K562 (cell line): Measurements from ENCODE around the gene CREB3L2. TPM values are rescaled to one million over a fixed set of nuclear protein-coding genes. Genes with fewer than 3 reads are reported as not detected.

Experiments used
- ATAC-seq: fragments of 200-7000 bp; cut with Tn5 transposase; 3 replicates; pipeline ENCODE4 v1.9.1; 2020; ENCODE audit warnings: moderate library complexity
- BruUV-seq: library from RNA; stranded (reverse); fragments of 400-500 nt; replicated peaks from 2 replicates; lab custom pipeline; 2021; lab: Mats Ljungman, UMichigan
- CTCF ChIA-PET: fragments of 300-600 bp; formaldehyde crosslinking; extraction: SDS; loops from one replicate; lab custom pipeline; 2021; ENCODE audit warnings: low intra/inter-chr PET ratio; lab: Yijun Ruan, JAX
- POLR2A ChIA-PET: fragments of 300-600, 350-650 bp; sonication (Branson Sonifier 250); formaldehyde crosslinking; extraction: SDS; loops from one replicate; lab custom pipeline; 2021; ENCODE audit warnings: antibody characterized with exemption, inconsistent platforms; lab: Yijun Ruan, JAX
- DNase-seq, 4 experiments: peaks; one replicate each; pipeline versions ENCODE4 v3.0.0 to v3.0.0-alpha.2; 2011 to 2018; ENCODE audit warnings: low spot score in 3 of 4, mixed read lengths in 3 of 4; ENCODE audit errors: extremely low read depth in 1 of 4
- FAIRE-seq: peaks from 2 replicates; lab custom pipeline; 2011; peaks lifted over from hg19 to GRCh38; lab: Jason Lieb, UNC
- H2AFZ ChIP-seq: 2 replicates; pipeline ENCODE4 v1.6.0; 2011; ENCODE audit warnings: low read depth, low read length, control low read depth, inconsistent platforms
- H3K27ac ChIP-seq: fragments of 200-600 bp; 3 replicates; pipeline ENCODE4 v1.8.0; 2011; ENCODE audit warnings: low read depth, mild to moderate bottlenecking, control low read depth, inconsistent platforms, low read length, moderate library complexity, mixed read lengths; ENCODE audit errors: extremely low read depth
- H3K27me3 ChIP-seq, 2 experiments: fragments of 300-600 bp in 1 of 2; 2 replicates in 1 of 2; 3 replicates in 1 of 2; pipeline versions ENCODE4 v1.6.0 to v1.8.0; 2011; ENCODE audit warnings: inconsistent platforms in 2 of 2, low read length in 2 of 2, mild to moderate bottlenecking in 1 of 2, mixed read lengths in 1 of 2, moderate library complexity in 1 of 2; ENCODE audit not compliant: control insufficient read depth in 2 of 2, insufficient read depth in 2 of 2
- H3K36me3 ChIP-seq: fragments of 300-600 bp; 3 replicates; pipeline ENCODE4 v1.8.0; 2011; ENCODE audit warnings: mild to moderate bottlenecking, low read length, inconsistent platforms; ENCODE audit not compliant: control insufficient read depth, insufficient read depth
- H3K4me1 ChIP-seq, 2 experiments: fragments of 200-600 bp in 1 of 2; replicated peaks in 1 of 2; 2 replicates in 1 of 2; 3 replicates in 1 of 2; pipeline versions ENCODE4 v1.5.1 to v1.8.0; 2011; ENCODE audit warnings: inconsistent platforms in 2 of 2, low read length in 2 of 2, mild to moderate bottlenecking in 1 of 2, mixed read lengths in 1 of 2, moderate library complexity in 1 of 2; ENCODE audit not compliant: control insufficient read depth in 2 of 2, insufficient read depth in 2 of 2
- H3K4me2 ChIP-seq: 2 replicates; pipeline ENCODE4 v1.6.1; 2011; ENCODE audit warnings: low read length, control low read depth, inconsistent platforms, mixed read lengths; ENCODE audit not compliant: insufficient read depth
- H3K4me3 ChIP-seq: fragments of 200-600 bp; sonication (generic), shearing (Covaris generic); 2 replicates; pipeline ENCODE4 v1.5.1; 2016; ENCODE audit warnings: control low read depth, inconsistent platforms
- H3K79me2 ChIP-seq: fragments of 200-600 bp; 3 replicates; pipeline ENCODE4 v1.8.0; 2011; ENCODE audit warnings: low read length, inconsistent platforms; ENCODE audit not compliant: control insufficient read depth, insufficient read depth
- H3K9ac ChIP-seq, 2 experiments: 2 replicates each; pipeline versions ENCODE4 v1.6.0 to v1.6.1; 2011; ENCODE audit warnings: low read depth in 2 of 2, low read length in 2 of 2, control low read depth in 1 of 2, inconsistent platforms in 1 of 2, mild to moderate bottlenecking in 1 of 2, mixed read lengths in 1 of 2; ENCODE audit not compliant: insufficient read depth in 1 of 2
- H3K9me1 ChIP-seq: one replicate; pipeline ENCODE4 v1.6.0; 2011; ENCODE audit warnings: inconsistent platforms, mild to moderate bottlenecking, low read length, moderate library complexity; ENCODE audit not compliant: control insufficient read depth, insufficient read depth
- H3K9me3 ChIP-seq: replicated peaks from 2 replicates; pipeline ENCODE4 v1.5.1; 2011; ENCODE audit warnings: low read depth, low read length, inconsistent platforms; ENCODE audit not compliant: control insufficient read depth, insufficient read depth
- H4K20me1 ChIP-seq: replicated peaks from 2 replicates; pipeline ENCODE4 v1.6.1; 2011; ENCODE audit warnings: low read length, inconsistent platforms, mixed read lengths; ENCODE audit not compliant: control insufficient read depth, insufficient read depth
- ARID1B ChIP-seq: fragments of 450-650 bp; IDR thresholded peaks from 2 replicates; pipeline ENCODE4 v1.6.1; 2016; ENCODE audit warnings: antibody characterized with exemption, mild to moderate bottlenecking, inconsistent platforms
- HDAC8 ChIP-seq: fragments of 450-650 bp; IDR thresholded peaks from 2 replicates; pipeline ENCODE4 v1.6.1; 2016; ENCODE audit warnings: mild to moderate bottlenecking, missing genetic modification characterization, moderate library complexity, missing compliant biosample characterization
- NCOA6 ChIP-seq: fragments of 450-650 bp; IDR thresholded peaks from 2 replicates; pipeline ENCODE4 v1.6.1; 2017; ENCODE audit warnings: mild to moderate bottlenecking
- PREB ChIP-seq: sonication (generic); formaldehyde crosslinking; IDR thresholded peaks from 2 replicates; pipeline ENCODE4 v1.8.1; 2023; ENCODE audit warnings: mild to moderate bottlenecking, missing genetic modification reagents
- PTTG1 ChIP-seq: fragments of 450-650 bp; IDR thresholded peaks from 2 replicates; pipeline ENCODE4 v1.6.1; 2016; ENCODE audit warnings: low read depth, mild to moderate bottlenecking, missing genetic modification characterization, missing compliant biosample characterization
- SLC30A9 ChIP-seq: fragments of 250-450 bp; sonication (Bioruptor Pico); IDR thresholded peaks from 2 replicates; pipeline ENCODE4 v1.8.0; 2022; ENCODE audit warnings: mild to moderate bottlenecking, moderate library complexity
- ZBTB1 ChIP-seq: sonication (generic); formaldehyde crosslinking; IDR thresholded peaks from 2 replicates; pipeline ENCODE4 v1.8.1; 2023; ENCODE audit warnings: missing genetic modification reagents, low read depth, mild to moderate bottlenecking, borderline replicate concordance
- ZBTB9 ChIP-seq: fragments of 450-650 bp; formaldehyde crosslinking; IDR thresholded peaks from 2 replicates; pipeline ENCODE4 v1.4.0; 2020; ENCODE audit warnings: mild to moderate bottlenecking, moderate library complexity
- ZNF212 ChIP-seq: fragments of 450-650 bp; formaldehyde crosslinking; IDR thresholded peaks from 2 replicates; pipeline ENCODE4 v1.4.0; 2020; ENCODE audit warnings: mild to moderate bottlenecking
- ZNF263 ChIP-seq: sonication (generic); formaldehyde crosslinking; IDR thresholded peaks from 2 replicates; pipeline ENCODE4 v1.8.0; 2022; ENCODE audit warnings: mild to moderate bottlenecking, missing genetic modification reagents, borderline replicate concordance
- ZNF75A ChIP-seq: fragments of 450-650 bp; formaldehyde crosslinking; IDR thresholded peaks from 2 replicates; pipeline ENCODE4 v1.4.0; 2020; ENCODE audit warnings: mild to moderate bottlenecking
- WGBS: fragments of 100-300 bp; shearing (Covaris generic); methylation state at CpG from one replicate; pipeline ENCODE4 v1.1.6; 2016; ENCODE audit warnings: low coverage, mixed read lengths; ENCODE audit not compliant: insufficient coverage; ENCODE audit errors: missing lambda C conversion rate; 5-methylcytosine and 5-hydroxymethylcytosine counted together
- in situ Hi-C: fragments of 300-500 bp; cut with MboI; formaldehyde crosslinking; loops from 4 replicates; pipeline ENCODE4 v1.15.0; 2018; ENCODE audit warnings: inconsistent platforms, mixed read lengths
- intact Hi-C: fragments of 100-400 bp; cut with micrococcal nuclease; formaldehyde crosslinking; loops from 2 replicates; pipeline ENCODE4 v1.14.2; 2022
- polyA plus RNA-seq, 8 experiments: library from polyadenylated mRNA; depleted of rRNA in 4 of 8; stranded (reverse) in 5 of 8; unstranded in 3 of 8; fragments of >200 nt; fragmentation: Nextera tagmentation in 2 of 8; fragmentation: Illumina TruSeq in 1 of 8; extraction: Ambion mirVana in 2 of 8; extraction: Trizol in 1 of 8; gene quantifications; 2 replicates each; pipeline versions ENCODE4 v1.2.1 to v1.2.3, GENCODE V29; 2011 to 2014; ENCODE audit warnings: inconsistent platforms in 1 of 8, missing spikeins in 1 of 8
- total RNA-seq, 7 experiments: library from RNA; depleted of rRNA in 6 of 7; stranded (reverse); fragments of >200 nt in 6 of 7; fragmentation: Illumina TruSeq in 2 of 7; extraction: Trizol in 2 of 7; gene quantifications; 2 replicates each; pipeline versions ENCODE4 v1.2.1 to v1.2.3, GENCODE V29; 2011 to 2021; ENCODE audit warnings: low replicate concordance in 1 of 7

The CREB3L2 gene
- total and polyA plus RNA-seq, 9 of the 15 experiments (the other 6 are each of a cell fraction or from before 2014, with no cell fraction given): 7.1 to 45.6 (median 15.8) TPM

- no peak for ATAC-seq
- no TSS peak for BruUV-seq
- H3K79me2 ChIP-seq: peaks cover 71% of the 10 kb centered on the region
- H3K36me3 ChIP-seq: peaks cover 3% of the 10 kb centered on the region
- no peak for DNase-seq
- intact Hi-C loops: no loop called here
- no peaks in the 10 kb centered on the region for H3K27me3 ChIP-seq
- no peak overlapping the region for H3K4me3 ChIP-seq
- H2AFZ ChIP-seq: no peak overlapping the region
- no peaks in the 10 kb centered on the region for H3K9me1 ChIP-seq
- FAIRE-seq: no peak
- H3K4me1 ChIP-seq: peaks cover 16 to 36% of the 10 kb centered on the region in 2 experiments
- POLR2A ChIA-PET: interaction anchor here (0.6 to 1.5 kb wide), 6 partner anchors 9 to 71 kb away, joined by 3 to 5 read pairs (median 3); no protein-coding TSS in a partner anchor
- TF ChIP-seq ZNF75A (CRISPR knock-in tag) (no peak), ZNF263 (no peak), ZBTB9 (no peak), PREB (CRISPR knock-in tag) (no peak), SLC30A9 (CRISPR knock-in tag) (no peak), NCOA6 (no peak), HDAC8 (tag) (no peak), PTTG1 (tag) (no peak), ZBTB1 (CRISPR knock-in tag) (no peak), ZNF212 (CRISPR knock-in tag) (no peak), ARID1B (no peak)
- TF ChIP-seq, all 486 proteins: peak for 0
- Histone ChIP-seq H3K9ac (no peak overlapping the region), H3K4me2 (no peak overlapping the region), H3K27ac (no peak overlapping the region), H3K9me3 (no peaks in the 10 kb centered on the region), H4K20me1 (peaks cover 12% of the 10 kb centered on the region)
- 41% methylated on average over 2 of the region's 2 CpGs for WGBS
- CTCF ChIA-PET: no interaction called here
- in situ Hi-C loops: no loop called here
These were observed 26.1 kb downstream of the CREB3L2 start for GRCh38 chr7:137975768-137976167.
